GM23338 (cell line): ENCODE results near the gene ENOX2. TPM values are rescaled to one million over a fixed set of nuclear protein-coding genes. Genes with fewer than 3 reads are reported as not detected.
"Not testable (repeated sequence)": the region's sequence is repeated elsewhere in the genome, so short reads cannot be mapped to it uniquely, and the experiment has no call there.

Experiments
- ATAC-seq: fragments of 200-7000 bp; cut with Tn5 transposase; 3 replicates; pipeline ENCODE4 v1.9.1; 2020
- DNase-seq: peaks from one replicate; pipeline ENCODE4 v3.0.0-alpha.2; 2015; ENCODE audit warnings: low spot score
- H2AFZ ChIP-seq: fragments of 200-600 bp; sonication (generic); 2 replicates; pipeline ENCODE4 v1.8.0; 2016; ENCODE audit warnings: antibody characterized with exemption, mild to moderate bottlenecking, moderate library complexity
- H3F3A ChIP-seq: fragments of 200-600 bp; sonication (generic); replicated peaks from 2 replicates; pipeline ENCODE4 v1.8.0; 2017; ENCODE audit warnings: antibody characterized with exemption, mixed run types, low read depth
- H3K27ac ChIP-seq: fragments of 200-600 bp; sonication (generic); 2 replicates; pipeline ENCODE4 v1.6.1; 2016; ENCODE audit warnings: low read depth
- H3K27me3 ChIP-seq: fragments of 200-600 bp; sonication (generic); 2 replicates; pipeline ENCODE4 v1.8.0; 2016; ENCODE audit warnings: mild to moderate bottlenecking, mixed run types, moderate library complexity; ENCODE audit not compliant: insufficient read depth
- H3K36me3 ChIP-seq: fragments of 200-600 bp; sonication (generic); 2 replicates; pipeline ENCODE4 v1.8.0; 2016; ENCODE audit warnings: mild to moderate bottlenecking; ENCODE audit not compliant: insufficient read depth
- H3K4me1 ChIP-seq: fragments of 200-600 bp; sonication (generic); 2 replicates; pipeline ENCODE4 v1.8.0; 2016; ENCODE audit warnings: mild to moderate bottlenecking, moderate library complexity; ENCODE audit not compliant: insufficient read depth
- H3K4me2 ChIP-seq: fragments of 200-600 bp; sonication (generic); 2 replicates; pipeline ENCODE4 v1.7.1; 2017; ENCODE audit warnings: mixed run types
- H3K4me3 ChIP-seq: fragments of 200-600 bp; sonication (generic); 2 replicates; pipeline ENCODE4 v1.6.1; 2016; ENCODE audit warnings: mixed run types
- H3K79me2 ChIP-seq: fragments of 200-600 bp; sonication (generic); replicated peaks from 2 replicates; pipeline ENCODE4 v1.8.0; 2017; ENCODE audit warnings: mild to moderate bottlenecking; ENCODE audit not compliant: insufficient read depth
- H3K9me2 ChIP-seq: fragments of 200-600 bp; sonication (generic); 2 replicates; pipeline ENCODE4 v1.8.0; 2017; ENCODE audit not compliant: insufficient read depth
- H4K20me1 ChIP-seq: fragments of 200-600 bp; sonication (generic); replicated peaks from 2 replicates; pipeline ENCODE4 v1.8.0; 2017; ENCODE audit warnings: mild to moderate bottlenecking; ENCODE audit not compliant: insufficient read depth
- H3K27ac Mint-ChIP-seq: 2 replicates; pipeline ENCODE4 v1.8.0; 2020; ENCODE audit warnings: inconsistent platforms, mild to moderate bottlenecking, moderate library complexity, mixed read lengths
- H3K27me3 Mint-ChIP-seq: 3 replicates; pipeline ENCODE4 v1.8.0; 2022; ENCODE audit warnings: low read depth, mild to moderate bottlenecking, moderate library complexity, mixed read lengths, inconsistent platforms; ENCODE audit not compliant: insufficient read depth, poor library complexity
- H3K36me3 Mint-ChIP-seq: 3 replicates; pipeline ENCODE4 v1.8.0; 2021; ENCODE audit warnings: low read depth, mild to moderate bottlenecking, inconsistent platforms, moderate library complexity, mixed read lengths
- H3K4me1 Mint-ChIP-seq: 3 replicates; pipeline ENCODE4 v1.8.0; 2020; ENCODE audit warnings: mild to moderate bottlenecking, inconsistent platforms, mixed read lengths
- H3K4me3 Mint-ChIP-seq: 3 replicates; pipeline ENCODE4 v1.8.0; 2021; ENCODE audit warnings: moderate library complexity, mild to moderate bottlenecking, inconsistent platforms, mixed read lengths
- H3K9me3 Mint-ChIP-seq: 3 replicates; pipeline ENCODE4 v1.8.0; 2020; ENCODE audit warnings: moderate library complexity, mild to moderate bottlenecking, inconsistent platforms, mixed read lengths
- EZH2phosphoT487 ChIP-seq: fragments of 200-600 bp; sonication (generic); IDR thresholded peaks from one replicate; pipeline ENCODE4 v1.8.1; 2018; ENCODE audit warnings: antibody characterized with exemption; ENCODE audit not compliant: unreplicated experiment
- STAT1 ChIP-seq: IDR thresholded peaks from one replicate; pipeline ENCODE4 v1.6.1; 2016; ENCODE audit warnings: antibody characterized with exemption; ENCODE audit not compliant: unreplicated experiment
- ZNF114 ChIP-seq: fragments of 250-450 bp; sonication (Bioruptor Pico); IDR thresholded peaks from 2 replicates; pipeline ENCODE4 v1.5.0; 2020; ENCODE audit warnings: mild to moderate bottlenecking, moderate library complexity
- polyA plus RNA-seq: library from polyadenylated mRNA; unstranded; fragments of >200 nt; fragmentation: Nextera tagmentation; extraction: Ambion mirVana; gene quantifications from 2 replicates; pipeline ENCODE4 v1.2.1, GENCODE V29; 2016
- total RNA-seq: library from RNA; depleted of rRNA; stranded (reverse); fragments of >200 nt; shearing (Covaris generic); gene quantifications from 2 replicates; pipeline ENCODE4 v1.2.3, GENCODE V29; 2014
- TF ChIP-seq, protein P1 (sequence below): IDR thresholded peaks from one replicate; pipeline ENCODE4 v1.6.1; 2018; ENCODE audit warnings: antibody characterized with exemption; ENCODE audit not compliant: unreplicated experiment
- TF ChIP-seq, protein P2 (sequence below), 2 experiments: fragments of 200-600 bp in 1 of 2; sonication (generic) in 1 of 2; conservative IDR thresholded peaks; 2 replicates each; pipeline versions ENCODE4 v1.5.1 to v1.6.1; 2016 to 2017; ENCODE audit warnings: antibody characterized with exemption in 2 of 2, low read depth in 2 of 2, mild to moderate bottlenecking in 2 of 2, moderate library complexity in 1 of 2

Gene ENOX2
- total and polyA plus RNA-seq, 2 experiments from 2014 or later, result 9.6 to 11.2 TPM

DNA sequence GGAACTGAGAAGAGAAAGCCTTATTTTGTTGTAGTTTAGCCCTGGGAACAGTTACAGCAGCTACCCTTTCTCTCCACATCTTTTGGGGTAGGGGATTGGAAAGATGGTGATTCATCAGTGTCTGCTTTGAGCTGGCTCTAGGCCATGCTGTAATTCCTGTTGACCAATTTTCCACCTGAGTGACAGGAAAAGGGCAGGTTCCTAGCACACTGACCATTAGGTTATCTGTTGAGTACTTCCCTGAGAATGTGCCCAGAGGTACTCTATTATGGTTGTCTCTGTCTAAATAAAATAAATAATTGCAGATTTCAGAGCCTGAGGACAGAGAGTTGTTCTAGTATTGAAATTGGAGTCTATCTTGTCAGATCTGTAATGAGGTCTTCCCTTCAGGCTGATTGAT, 109.0 kb downstream of the ENOX2 start:
- Histone ChIP-seq H3K79me2 (no peaks in the 10 kb centered on the region), H3F3A (no peaks in the 10 kb centered on the region), H3K9me2 (no peaks in the 10 kb centered on the region), H3K36me3 (no peaks in the 10 kb centered on the region), H3K27me3 (no peaks in the 10 kb centered on the region), H3K4me2 (no peak overlapping the region), H4K20me1 (no peaks in the 10 kb centered on the region), H2AFZ (no peak overlapping the region), H3K4me1 (peaks cover 1% of the 10 kb centered on the region; the same call in 1 of the 2 replicates), H3K4me3 (no peak overlapping the region), H3K27ac (no peak overlapping the region)
- Mint-ChIP-seq H3K4me3 (no peak overlapping the region), H3K9me3 (no peaks in the 10 kb centered on the region), H3K27ac (no peak overlapping the region), H3K36me3 (no peaks in the 10 kb centered on the region), H3K4me1 (peaks cover 4% of the 10 kb centered on the region; the same call in 2 of the 3 replicates), H3K27me3 (no peaks in the 10 kb centered on the region)
- ATAC-seq (no peak), DNase-seq (no peak)
- TF ChIP-seq, protein P1, sequence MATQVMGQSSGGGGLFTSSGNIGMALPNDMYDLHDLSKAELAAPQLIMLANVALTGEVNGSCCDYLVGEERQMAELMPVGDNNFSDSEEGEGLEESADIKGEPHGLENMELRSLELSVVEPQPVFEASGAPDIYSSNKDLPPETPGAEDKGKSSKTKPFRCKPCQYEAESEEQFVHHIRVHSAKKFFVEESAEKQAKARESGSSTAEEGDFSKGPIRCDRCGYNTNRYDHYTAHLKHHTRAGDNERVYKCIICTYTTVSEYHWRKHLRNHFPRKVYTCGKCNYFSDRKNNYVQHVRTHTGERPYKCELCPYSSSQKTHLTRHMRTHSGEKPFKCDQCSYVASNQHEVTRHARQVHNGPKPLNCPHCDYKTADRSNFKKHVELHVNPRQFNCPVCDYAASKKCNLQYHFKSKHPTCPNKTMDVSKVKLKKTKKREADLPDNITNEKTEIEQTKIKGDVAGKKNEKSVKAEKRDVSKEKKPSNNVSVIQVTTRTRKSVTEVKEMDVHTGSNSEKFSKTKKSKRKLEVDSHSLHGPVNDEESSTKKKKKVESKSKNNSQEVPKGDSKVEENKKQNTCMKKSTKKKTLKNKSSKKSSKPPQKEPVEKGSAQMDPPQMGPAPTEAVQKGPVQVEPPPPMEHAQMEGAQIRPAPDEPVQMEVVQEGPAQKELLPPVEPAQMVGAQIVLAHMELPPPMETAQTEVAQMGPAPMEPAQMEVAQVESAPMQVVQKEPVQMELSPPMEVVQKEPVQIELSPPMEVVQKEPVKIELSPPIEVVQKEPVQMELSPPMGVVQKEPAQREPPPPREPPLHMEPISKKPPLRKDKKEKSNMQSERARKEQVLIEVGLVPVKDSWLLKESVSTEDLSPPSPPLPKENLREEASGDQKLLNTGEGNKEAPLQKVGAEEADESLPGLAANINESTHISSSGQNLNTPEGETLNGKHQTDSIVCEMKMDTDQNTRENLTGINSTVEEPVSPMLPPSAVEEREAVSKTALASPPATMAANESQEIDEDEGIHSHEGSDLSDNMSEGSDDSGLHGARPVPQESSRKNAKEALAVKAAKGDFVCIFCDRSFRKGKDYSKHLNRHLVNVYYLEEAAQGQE, result no peak
- TF ChIP-seq, protein P2, sequence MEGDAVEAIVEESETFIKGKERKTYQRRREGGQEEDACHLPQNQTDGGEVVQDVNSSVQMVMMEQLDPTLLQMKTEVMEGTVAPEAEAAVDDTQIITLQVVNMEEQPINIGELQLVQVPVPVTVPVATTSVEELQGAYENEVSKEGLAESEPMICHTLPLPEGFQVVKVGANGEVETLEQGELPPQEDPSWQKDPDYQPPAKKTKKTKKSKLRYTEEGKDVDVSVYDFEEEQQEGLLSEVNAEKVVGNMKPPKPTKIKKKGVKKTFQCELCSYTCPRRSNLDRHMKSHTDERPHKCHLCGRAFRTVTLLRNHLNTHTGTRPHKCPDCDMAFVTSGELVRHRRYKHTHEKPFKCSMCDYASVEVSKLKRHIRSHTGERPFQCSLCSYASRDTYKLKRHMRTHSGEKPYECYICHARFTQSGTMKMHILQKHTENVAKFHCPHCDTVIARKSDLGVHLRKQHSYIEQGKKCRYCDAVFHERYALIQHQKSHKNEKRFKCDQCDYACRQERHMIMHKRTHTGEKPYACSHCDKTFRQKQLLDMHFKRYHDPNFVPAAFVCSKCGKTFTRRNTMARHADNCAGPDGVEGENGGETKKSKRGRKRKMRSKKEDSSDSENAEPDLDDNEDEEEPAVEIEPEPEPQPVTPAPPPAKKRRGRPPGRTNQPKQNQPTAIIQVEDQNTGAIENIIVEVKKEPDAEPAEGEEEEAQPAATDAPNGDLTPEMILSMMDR (conservative IDR thresholded peaks at IDR 0.05; ENCODE audit: low read depth in 2 of 2), result no peak
- TF ChIP-seq ZNF114 (CRISPR knock-in tag), result no peak
- TF ChIP-seq EZH2phosphoT487, result no peak

DNA sequence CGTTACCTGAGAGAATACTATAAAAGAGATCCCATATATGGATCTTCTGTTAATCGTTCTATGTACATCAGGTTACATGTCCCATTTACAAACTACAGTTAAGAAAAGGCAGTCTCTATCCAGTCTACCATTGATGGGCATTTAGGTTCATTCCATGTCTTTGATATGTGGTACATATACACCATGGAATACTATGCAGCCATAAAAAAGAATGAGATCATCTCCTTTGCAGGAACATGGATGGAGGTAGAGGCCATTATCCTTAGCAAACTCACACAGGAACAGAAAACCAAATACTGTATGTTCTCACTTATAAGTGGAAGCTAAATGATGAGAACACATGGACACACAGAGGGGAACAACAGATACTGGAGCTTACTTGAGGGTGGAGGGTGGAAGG, 111.1 kb downstream of the ENOX2 start:
- H3K36me3 Mint-ChIP-seq, result not testable (repeated sequence)

DNA sequence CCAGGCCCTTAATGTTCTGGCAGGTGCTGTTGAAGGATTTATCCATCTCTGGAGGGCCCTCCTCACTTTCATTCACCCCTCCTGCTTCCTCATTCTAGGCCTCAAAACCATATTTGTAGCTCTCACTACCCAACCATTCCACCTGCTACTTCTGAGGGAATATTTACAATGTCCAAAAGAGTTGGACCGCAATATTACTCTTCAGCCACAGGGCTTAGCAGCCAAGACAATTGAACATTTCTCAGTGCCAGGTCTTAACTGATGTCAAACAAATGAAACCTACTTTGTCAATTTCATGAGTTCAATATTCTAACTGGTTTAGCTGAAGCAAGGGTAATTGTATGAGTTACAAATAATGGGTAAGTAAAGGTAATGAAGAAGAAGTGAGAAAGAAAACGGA, 113.2 kb downstream of the ENOX2 start:
- Histone ChIP-seq H3K27me3 (no peaks in the 10 kb centered on the region), H3K27ac (no peak overlapping the region), H3K79me2 (no peaks in the 10 kb centered on the region), H2AFZ (no peak overlapping the region), H3K4me3 (no peak overlapping the region), H3K36me3 (no peaks in the 10 kb centered on the region), H3K9me2 (no peaks in the 10 kb centered on the region), H3K4me1 (peaks cover 14% of the 10 kb centered on the region; the same call in 1 of the 2 replicates), H4K20me1 (no peaks in the 10 kb centered on the region), H3F3A (no peaks in the 10 kb centered on the region), H3K4me2 (no peak overlapping the region)
- Mint-ChIP-seq H3K9me3 (no peaks in the 10 kb centered on the region), H3K4me3 (no peak overlapping the region), H3K36me3 (no peaks in the 10 kb centered on the region), H3K4me1 (peaks cover 10% of the 10 kb centered on the region; the same call in 2 of the 3 replicates), H3K27me3 (no peaks in the 10 kb centered on the region), H3K27ac (no peak overlapping the region)
- TF ChIP-seq STAT1, result no peak
- ATAC-seq (no peak), DNase-seq (no peak)

More for the DNA sequence above, 111.1 kb downstream of the ENOX2 start:
- H3K4me2 ChIP-seq, ATAC-seq, H3K9me3 Mint-ChIP-seq, H3K4me3 ChIP-seq, H3K36me3 ChIP-seq, H3K27ac ChIP-seq, H3K27me3 ChIP-seq, DNase-seq, H4K20me1 ChIP-seq, H3K9me2 ChIP-seq, H3K79me2 ChIP-seq, H3K4me1 Mint-ChIP-seq, H3K27me3 Mint-ChIP-seq, H2AFZ ChIP-seq, H3K4me3 Mint-ChIP-seq, H3F3A ChIP-seq, H3K27ac Mint-ChIP-seq: not testable (repeated sequence)
- H3K4me1 ChIP-seq, result peaks cover 14% of the 10 kb centered on the region; the same call in 1 of the 2 replicates
